ENCODE measurements around the gene ZNF681. TPM values are rescaled to one million over a fixed set of nuclear protein-coding genes. Genes with fewer than 3 reads are reported as not detected.

ZNF681 gene
- polyA plus RNA-seq, 1 of the 3 experiments (the other 2 are of a cell fraction) = 0.38 TPM

DNA sequence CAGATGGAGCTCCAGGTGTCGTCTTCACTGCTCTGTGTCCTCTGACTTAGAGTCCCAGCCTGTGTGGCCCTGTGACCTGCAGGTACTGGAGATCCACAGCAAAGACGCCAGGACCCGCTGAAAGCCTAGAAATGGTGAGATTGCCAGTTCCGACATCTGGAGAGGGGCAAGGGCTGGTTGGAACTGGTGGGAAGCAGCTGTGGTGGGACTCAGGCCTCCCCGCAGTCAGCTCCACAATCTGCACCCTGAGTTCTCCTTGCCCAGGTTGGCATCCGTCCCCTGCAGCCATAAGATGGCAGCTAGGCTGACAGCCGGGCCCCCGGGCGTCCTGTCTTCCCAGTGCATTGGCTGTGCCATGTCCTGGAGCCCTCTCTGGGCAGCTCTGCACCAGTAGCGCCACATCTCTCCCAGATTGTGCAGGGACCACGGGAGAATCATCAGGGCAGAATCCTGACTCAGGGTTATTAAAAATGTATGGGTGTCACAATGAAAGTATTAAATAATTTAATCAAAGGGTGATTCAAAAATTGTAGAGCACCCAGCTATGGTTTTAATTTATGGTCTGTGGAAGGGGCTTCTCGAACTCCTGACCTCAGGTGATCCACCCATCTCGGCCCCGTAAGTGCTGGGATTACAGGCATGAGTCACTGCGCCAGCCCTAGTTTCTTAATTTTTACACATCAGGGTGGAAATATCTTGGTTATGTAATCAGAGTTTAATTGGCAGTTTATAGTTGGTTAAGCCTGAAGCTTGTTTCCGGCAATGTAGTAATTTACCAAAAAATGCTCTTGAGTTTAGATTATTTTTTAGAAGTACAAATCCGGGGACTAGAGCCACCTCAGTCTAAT is 32.2 kb upstream of the ZNF681 start:
- DNase-seq = no peak
- WGBS (ENCODE audit: low lambda C conversion rate) = 62% methylated on average over 14 of the region's 17 CpGs

More for the DNA sequence above, 32.2 kb upstream of the ZNF681 start:
- TF ChIP-seq, protein P1, sequence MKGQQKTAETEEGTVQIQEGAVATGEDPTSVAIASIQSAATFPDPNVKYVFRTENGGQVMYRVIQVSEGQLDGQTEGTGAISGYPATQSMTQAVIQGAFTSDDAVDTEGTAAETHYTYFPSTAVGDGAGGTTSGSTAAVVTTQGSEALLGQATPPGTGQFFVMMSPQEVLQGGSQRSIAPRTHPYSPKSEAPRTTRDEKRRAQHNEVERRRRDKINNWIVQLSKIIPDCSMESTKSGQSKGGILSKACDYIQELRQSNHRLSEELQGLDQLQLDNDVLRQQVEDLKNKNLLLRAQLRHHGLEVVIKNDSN (IDR thresholded peaks at IDR 0.05; ENCODE audit: borderline replicate concordance, low read depth) = no peak
- no peak for TF ChIP-seq CHD2 (IDR thresholded peaks at IDR 0.05; ENCODE audit: low read length, partially characterized antibody)
- no peak for TF ChIP-seq ELF1 (IDR thresholded peaks at IDR 0.05)
- TF ChIP-seq TCF12 (IDR thresholded peaks at IDR 0.05) = no peak
- no peak for TF ChIP-seq NRF1 (IDR thresholded peaks at IDR 0.05; ENCODE audit: low read depth, low read length)
- TF ChIP-seq TEAD4 (IDR thresholded peaks at IDR 0.05; ENCODE audit: borderline replicate concordance, insufficient read depth) = no peak
- no peak for TF ChIP-seq FOXJ3 (CRISPR knock-in tag; IDR thresholded peaks at IDR 0.05)
- TF ChIP-seq, protein P2, sequence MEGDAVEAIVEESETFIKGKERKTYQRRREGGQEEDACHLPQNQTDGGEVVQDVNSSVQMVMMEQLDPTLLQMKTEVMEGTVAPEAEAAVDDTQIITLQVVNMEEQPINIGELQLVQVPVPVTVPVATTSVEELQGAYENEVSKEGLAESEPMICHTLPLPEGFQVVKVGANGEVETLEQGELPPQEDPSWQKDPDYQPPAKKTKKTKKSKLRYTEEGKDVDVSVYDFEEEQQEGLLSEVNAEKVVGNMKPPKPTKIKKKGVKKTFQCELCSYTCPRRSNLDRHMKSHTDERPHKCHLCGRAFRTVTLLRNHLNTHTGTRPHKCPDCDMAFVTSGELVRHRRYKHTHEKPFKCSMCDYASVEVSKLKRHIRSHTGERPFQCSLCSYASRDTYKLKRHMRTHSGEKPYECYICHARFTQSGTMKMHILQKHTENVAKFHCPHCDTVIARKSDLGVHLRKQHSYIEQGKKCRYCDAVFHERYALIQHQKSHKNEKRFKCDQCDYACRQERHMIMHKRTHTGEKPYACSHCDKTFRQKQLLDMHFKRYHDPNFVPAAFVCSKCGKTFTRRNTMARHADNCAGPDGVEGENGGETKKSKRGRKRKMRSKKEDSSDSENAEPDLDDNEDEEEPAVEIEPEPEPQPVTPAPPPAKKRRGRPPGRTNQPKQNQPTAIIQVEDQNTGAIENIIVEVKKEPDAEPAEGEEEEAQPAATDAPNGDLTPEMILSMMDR (IDR thresholded peaks at IDR 0.05) = no peak
- no peak for TF ChIP-seq GATA2 (CRISPR knock-in tag; IDR thresholded peaks at IDR 0.05)
- TF ChIP-seq, protein P3, sequence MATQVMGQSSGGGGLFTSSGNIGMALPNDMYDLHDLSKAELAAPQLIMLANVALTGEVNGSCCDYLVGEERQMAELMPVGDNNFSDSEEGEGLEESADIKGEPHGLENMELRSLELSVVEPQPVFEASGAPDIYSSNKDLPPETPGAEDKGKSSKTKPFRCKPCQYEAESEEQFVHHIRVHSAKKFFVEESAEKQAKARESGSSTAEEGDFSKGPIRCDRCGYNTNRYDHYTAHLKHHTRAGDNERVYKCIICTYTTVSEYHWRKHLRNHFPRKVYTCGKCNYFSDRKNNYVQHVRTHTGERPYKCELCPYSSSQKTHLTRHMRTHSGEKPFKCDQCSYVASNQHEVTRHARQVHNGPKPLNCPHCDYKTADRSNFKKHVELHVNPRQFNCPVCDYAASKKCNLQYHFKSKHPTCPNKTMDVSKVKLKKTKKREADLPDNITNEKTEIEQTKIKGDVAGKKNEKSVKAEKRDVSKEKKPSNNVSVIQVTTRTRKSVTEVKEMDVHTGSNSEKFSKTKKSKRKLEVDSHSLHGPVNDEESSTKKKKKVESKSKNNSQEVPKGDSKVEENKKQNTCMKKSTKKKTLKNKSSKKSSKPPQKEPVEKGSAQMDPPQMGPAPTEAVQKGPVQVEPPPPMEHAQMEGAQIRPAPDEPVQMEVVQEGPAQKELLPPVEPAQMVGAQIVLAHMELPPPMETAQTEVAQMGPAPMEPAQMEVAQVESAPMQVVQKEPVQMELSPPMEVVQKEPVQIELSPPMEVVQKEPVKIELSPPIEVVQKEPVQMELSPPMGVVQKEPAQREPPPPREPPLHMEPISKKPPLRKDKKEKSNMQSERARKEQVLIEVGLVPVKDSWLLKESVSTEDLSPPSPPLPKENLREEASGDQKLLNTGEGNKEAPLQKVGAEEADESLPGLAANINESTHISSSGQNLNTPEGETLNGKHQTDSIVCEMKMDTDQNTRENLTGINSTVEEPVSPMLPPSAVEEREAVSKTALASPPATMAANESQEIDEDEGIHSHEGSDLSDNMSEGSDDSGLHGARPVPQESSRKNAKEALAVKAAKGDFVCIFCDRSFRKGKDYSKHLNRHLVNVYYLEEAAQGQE (IDR thresholded peaks at IDR 0.05; ENCODE audit: low read depth, low read length) = no peak
- no peak for TF ChIP-seq EP300 (IDR thresholded peaks at IDR 0.05; ENCODE audit: borderline replicate concordance in 1 of 2, low read depth in 1 of 2, low read length in 1 of 2)
- TF ChIP-seq, protein P4, sequence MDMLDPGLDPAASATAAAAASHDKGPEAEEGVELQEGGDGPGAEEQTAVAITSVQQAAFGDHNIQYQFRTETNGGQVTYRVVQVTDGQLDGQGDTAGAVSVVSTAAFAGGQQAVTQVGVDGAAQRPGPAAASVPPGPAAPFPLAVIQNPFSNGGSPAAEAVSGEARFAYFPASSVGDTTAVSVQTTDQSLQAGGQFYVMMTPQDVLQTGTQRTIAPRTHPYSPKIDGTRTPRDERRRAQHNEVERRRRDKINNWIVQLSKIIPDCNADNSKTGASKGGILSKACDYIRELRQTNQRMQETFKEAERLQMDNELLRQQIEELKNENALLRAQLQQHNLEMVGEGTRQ (IDR thresholded peaks at IDR 0.05; ENCODE audit: borderline replicate concordance, low read depth, low read length) = no peak
- TF ChIP-seq RCOR1 (IDR thresholded peaks at IDR 0.05; ENCODE audit: low read length) = no peak
- TF ChIP-seq, protein P5, sequence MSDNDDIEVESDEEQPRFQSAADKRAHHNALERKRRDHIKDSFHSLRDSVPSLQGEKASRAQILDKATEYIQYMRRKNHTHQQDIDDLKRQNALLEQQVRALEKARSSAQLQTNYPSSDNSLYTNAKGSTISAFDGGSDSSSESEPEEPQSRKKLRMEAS (IDR thresholded peaks at IDR 0.05; ENCODE audit: low read depth) = no peak
- TF ChIP-seq, protein P6, sequence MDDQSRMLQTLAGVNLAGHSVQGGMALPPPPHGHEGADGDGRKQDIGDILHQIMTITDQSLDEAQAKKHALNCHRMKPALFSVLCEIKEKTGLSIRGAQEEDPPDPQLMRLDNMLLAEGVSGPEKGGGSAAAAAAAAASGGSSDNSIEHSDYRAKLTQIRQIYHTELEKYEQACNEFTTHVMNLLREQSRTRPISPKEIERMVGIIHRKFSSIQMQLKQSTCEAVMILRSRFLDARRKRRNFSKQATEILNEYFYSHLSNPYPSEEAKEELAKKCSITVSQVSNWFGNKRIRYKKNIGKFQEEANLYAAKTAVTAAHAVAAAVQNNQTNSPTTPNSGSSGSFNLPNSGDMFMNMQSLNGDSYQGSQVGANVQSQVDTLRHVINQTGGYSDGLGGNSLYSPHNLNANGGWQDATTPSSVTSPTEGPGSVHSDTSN (IDR thresholded peaks at IDR 0.05) = no peak
- no peak for TF ChIP-seq MXI1 (IDR thresholded peaks at IDR 0.05; ENCODE audit: low read depth, low read length)
- TF ChIP-seq RAD21 (IDR thresholded peaks at IDR 0.05; ENCODE audit: low read length) = no peak
- Histone ChIP-seq H3K27ac (ENCODE audit: low read depth in 2 of 2, low read length in 1 of 2) (no peak overlapping the region), H3K36me3 (replicated peaks in 1 of 2; ENCODE audit: control insufficient read depth in 1 of 2, insufficient read depth in 2 of 2, low read length in 1 of 2) (no peaks in the 10 kb centered on the region), H3K79me2 (ENCODE audit: insufficient read depth) (peaks cover 7% of the 10 kb centered on the region; the same call in 1 of the 2 replicates), H3K9ac (no peak overlapping the region), H3K9me3 (0 out of 2 replicates have a peak, but pooled peaks cover 2% of the 10 kb centered on the region), H2AFZ (ENCODE audit: low read depth) (no peak overlapping the region), H3K9me2 (no peaks in the 10 kb centered on the region), H3K4me1 (ENCODE audit: control insufficient read depth in 1 of 2, insufficient read depth in 2 of 2, low read depth in 1 of 2, low read length in 1 of 2) (no peaks in the 10 kb centered on the region; a peak in 1 of 4 replicates), H4K20me1 (ENCODE audit: insufficient read depth) (no peaks in the 10 kb centered on the region), H3K4me2 (no peak overlapping the region), H3F3A (replicated peaks; ENCODE audit: insufficient read depth) (no peaks in the 10 kb centered on the region), H3K4me3 (ENCODE audit: low read depth in 2 of 2, low read length in 1 of 2) (no peak overlapping the region), H3K27me3 (ENCODE audit: insufficient read depth) (no peaks in the 10 kb centered on the region)
- CTCF ChIA-PET = interaction anchor here (0.7 to 0.8 kb wide), 2 partner anchors 9 to 26 kb away, joined by 3 to 4 read pairs; no protein-coding TSS in a partner anchor
- POLR2A ChIA-PET = no interaction called here

All from SK-N-SH (cell line).